OCI-LY3 (cell line): Measurements from ENCODE around the gene DDX19B.

ENCODE experiments used
- EZH2phosphoT487 ChIP-seq: fragments of 200-600 bp; shearing (Covaris generic); IDR thresholded peaks from 2 replicates; pipeline ENCODE4 v1.6.1; 2018; ENCODE audit warnings: antibody characterized with exemption, mixed run types, low read depth
- TF ChIP-seq, protein P1 (sequence below): fragments of 200-600, 300-600 bp; sonication (generic); IDR thresholded peaks from 2 replicates; pipeline ENCODE4 v1.5.1; 2014; ENCODE audit warnings: antibody characterized with exemption, low read length, low read depth

DNA sequence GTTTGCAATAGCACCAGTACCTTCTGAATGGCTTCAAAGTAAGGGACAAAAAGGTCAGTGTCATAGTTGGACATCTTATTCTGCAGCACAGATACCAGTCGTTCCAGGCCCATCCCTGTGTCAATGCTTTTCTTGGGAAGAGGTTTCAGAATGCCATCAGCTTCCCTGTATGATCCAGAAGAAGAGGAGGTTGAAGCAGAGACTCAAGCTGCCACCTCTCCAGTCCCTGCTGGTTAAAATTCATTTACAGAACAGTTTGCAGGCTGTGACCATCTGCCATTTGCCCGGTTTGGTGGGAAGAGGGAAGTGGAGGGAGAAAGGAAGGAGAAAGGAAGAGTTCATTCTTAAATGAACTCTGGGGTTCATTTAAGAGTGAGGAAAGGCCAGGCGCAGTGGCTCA, 28.8 kb upstream of the DDX19B start:
- TF ChIP-seq, protein P1, sequence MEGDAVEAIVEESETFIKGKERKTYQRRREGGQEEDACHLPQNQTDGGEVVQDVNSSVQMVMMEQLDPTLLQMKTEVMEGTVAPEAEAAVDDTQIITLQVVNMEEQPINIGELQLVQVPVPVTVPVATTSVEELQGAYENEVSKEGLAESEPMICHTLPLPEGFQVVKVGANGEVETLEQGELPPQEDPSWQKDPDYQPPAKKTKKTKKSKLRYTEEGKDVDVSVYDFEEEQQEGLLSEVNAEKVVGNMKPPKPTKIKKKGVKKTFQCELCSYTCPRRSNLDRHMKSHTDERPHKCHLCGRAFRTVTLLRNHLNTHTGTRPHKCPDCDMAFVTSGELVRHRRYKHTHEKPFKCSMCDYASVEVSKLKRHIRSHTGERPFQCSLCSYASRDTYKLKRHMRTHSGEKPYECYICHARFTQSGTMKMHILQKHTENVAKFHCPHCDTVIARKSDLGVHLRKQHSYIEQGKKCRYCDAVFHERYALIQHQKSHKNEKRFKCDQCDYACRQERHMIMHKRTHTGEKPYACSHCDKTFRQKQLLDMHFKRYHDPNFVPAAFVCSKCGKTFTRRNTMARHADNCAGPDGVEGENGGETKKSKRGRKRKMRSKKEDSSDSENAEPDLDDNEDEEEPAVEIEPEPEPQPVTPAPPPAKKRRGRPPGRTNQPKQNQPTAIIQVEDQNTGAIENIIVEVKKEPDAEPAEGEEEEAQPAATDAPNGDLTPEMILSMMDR = no peak
- TF ChIP-seq EZH2phosphoT487 = no peak
